RWPE2 (cell line): Measurements from ENCODE around the gene PYGL.
"Not testable (repeated sequence)": the region's sequence is repeated elsewhere in the genome, so short reads cannot be mapped to it uniquely, and the experiment has no call there.

Experiments used
- ATAC-seq: fragments of 200-7000 bp; cut with Tn5 transposase; 3 replicates; pipeline ENCODE4 v1.9.1; 2021; ENCODE audit warnings: low read depth
- DNase-seq: peaks from one replicate; pipeline ENCODE4 v3.0.0-alpha.2; 2020; ENCODE audit warnings: low spot score
- H3K27ac ChIP-seq: fragments of 450-650 bp; 2 replicates; pipeline ENCODE4 v1.5.1; 2017; ENCODE audit warnings: mild to moderate bottlenecking; ENCODE audit not compliant: poor library complexity, severe bottlenecking
- H3K27me3 ChIP-seq: fragments of 250-450 bp; sonication (Bioruptor Pico); 2 replicates; pipeline ENCODE4 v1.5.1; 2021; ENCODE audit warnings: mild to moderate bottlenecking, moderate library complexity; ENCODE audit not compliant: insufficient read depth, poor library complexity, severe bottlenecking
- H3K36me3 ChIP-seq: fragments of 250-450 bp; sonication (Bioruptor Pico); 2 replicates; pipeline ENCODE4 v1.5.1; 2020; ENCODE audit warnings: low read depth, mild to moderate bottlenecking, moderate library complexity
- H3K4me1 ChIP-seq: fragments of 250-450 bp; sonication (Bioruptor Pico); 2 replicates; pipeline ENCODE4 v1.5.1; 2021; ENCODE audit warnings: mild to moderate bottlenecking, moderate library complexity; ENCODE audit not compliant: insufficient read depth, poor library complexity, severe bottlenecking
- H3K4me3 ChIP-seq: fragments of 250-450 bp; sonication (Bioruptor Pico); 2 replicates; pipeline ENCODE4 v1.5.1; 2021; ENCODE audit warnings: mild to moderate bottlenecking, moderate library complexity; ENCODE audit not compliant: severe bottlenecking
- H3K9me3 ChIP-seq: fragments of 250-450 bp; sonication (Bioruptor Pico); 2 replicates; pipeline ENCODE4 v1.5.1; 2021; ENCODE audit warnings: mild to moderate bottlenecking, moderate library complexity; ENCODE audit not compliant: severe bottlenecking
- CTCF ChIP-seq: fragments of 450-650 bp; IDR thresholded peaks from one replicate; pipeline ENCODE4 v1.5.1; 2017; ENCODE audit warnings: mild to moderate bottlenecking, moderate library complexity; ENCODE audit not compliant: poor library complexity, severe bottlenecking

The PYGL gene

DNA sequence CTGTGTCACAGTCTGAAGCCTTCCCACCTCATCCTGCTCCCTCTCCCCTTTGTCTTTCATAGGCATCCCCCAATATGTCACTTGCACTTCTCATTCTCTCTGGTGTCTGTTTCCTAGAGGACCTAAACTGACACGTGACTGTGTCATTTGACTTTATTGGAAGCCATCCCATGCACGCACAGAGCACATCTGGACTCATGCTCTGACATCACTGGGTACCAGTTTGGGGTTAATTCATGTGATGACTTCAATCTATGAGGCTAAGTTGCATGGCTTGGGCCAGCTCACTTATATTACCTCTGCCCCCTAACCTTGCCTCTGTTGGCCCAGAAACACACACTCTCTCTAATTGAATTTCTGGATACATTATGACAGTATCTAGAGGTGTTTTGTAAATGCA lies 21.5 kb downstream of the PYGL start:
- TF ChIP-seq CTCF = no peak
- H3K9me3 ChIP-seq = no peaks in the 10 kb centered on the region
- no peak for DNase-seq

GRCh38 chr14:50920482-50921230 lies 23.6 kb downstream of the PYGL start:
- Histone ChIP-seq H3K36me3 (peaks cover 100% of the 10 kb centered on the region), H3K27ac (peak overlapping the region; percentile 3), H3K27me3 (no peaks in the 10 kb centered on the region), H3K4me1 (no peaks in the 10 kb centered on the region), H3K9me3 (no peaks in the 10 kb centered on the region), H3K4me3 (no peak overlapping the region)
- no peak for TF ChIP-seq CTCF
- DNase-seq = no peak
- peak; percentile 79 for ATAC-seq

More for the DNA sequence above, 21.5 kb downstream of the PYGL start:
- Histone ChIP-seq H3K36me3 (peaks cover 91% of the 10 kb centered on the region), H3K4me1 (no peaks in the 10 kb centered on the region), H3K4me3 (no peak overlapping the region), H3K27ac (no peak overlapping the region), H3K27me3 (no peaks in the 10 kb centered on the region)
- ATAC-seq = no peak

GRCh38 chr14:50919524-50919923 lies 24.8 kb downstream of the PYGL start:
- not testable (repeated sequence) for DNase-seq, H3K27ac ChIP-seq, H3K27me3 ChIP-seq, H3K4me3 ChIP-seq, H3K9me3 ChIP-seq, ATAC-seq, H3K4me1 ChIP-seq
- peaks cover 100% of the 10 kb centered on the region for H3K36me3 ChIP-seq

DNA sequence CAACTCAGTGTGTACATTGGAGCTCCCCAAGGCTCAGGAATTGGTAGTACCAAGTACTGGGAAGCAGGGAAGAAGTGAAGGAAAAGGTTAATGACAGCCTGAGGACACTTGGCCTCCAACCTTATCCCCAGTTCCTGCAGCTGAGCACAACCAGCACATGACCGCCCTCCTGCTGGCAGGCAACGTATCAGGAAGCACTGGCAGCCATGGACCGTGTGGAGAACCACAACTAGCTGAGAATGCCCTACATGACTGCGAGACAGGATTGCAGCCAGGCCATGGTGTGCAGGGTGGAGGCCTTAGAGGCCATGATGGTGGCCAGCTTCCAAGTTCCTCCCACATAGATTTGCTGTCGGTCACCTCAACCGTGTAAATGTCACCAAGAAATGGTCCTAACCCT lies 26.8 kb downstream of the PYGL start:
- no peaks in the 10 kb centered on the region for H3K9me3 ChIP-seq
- no peak overlapping the region for H3K27ac ChIP-seq
- DNase-seq = no peak
- H3K4me3 ChIP-seq = no peak overlapping the region
- TF ChIP-seq CTCF = no peak
- ATAC-seq = no peak
- no peaks in the 10 kb centered on the region for H3K27me3 ChIP-seq
- H3K4me1 ChIP-seq = no peaks in the 10 kb centered on the region
- H3K36me3 ChIP-seq = peaks cover 100% of the 10 kb centered on the region

DNA sequence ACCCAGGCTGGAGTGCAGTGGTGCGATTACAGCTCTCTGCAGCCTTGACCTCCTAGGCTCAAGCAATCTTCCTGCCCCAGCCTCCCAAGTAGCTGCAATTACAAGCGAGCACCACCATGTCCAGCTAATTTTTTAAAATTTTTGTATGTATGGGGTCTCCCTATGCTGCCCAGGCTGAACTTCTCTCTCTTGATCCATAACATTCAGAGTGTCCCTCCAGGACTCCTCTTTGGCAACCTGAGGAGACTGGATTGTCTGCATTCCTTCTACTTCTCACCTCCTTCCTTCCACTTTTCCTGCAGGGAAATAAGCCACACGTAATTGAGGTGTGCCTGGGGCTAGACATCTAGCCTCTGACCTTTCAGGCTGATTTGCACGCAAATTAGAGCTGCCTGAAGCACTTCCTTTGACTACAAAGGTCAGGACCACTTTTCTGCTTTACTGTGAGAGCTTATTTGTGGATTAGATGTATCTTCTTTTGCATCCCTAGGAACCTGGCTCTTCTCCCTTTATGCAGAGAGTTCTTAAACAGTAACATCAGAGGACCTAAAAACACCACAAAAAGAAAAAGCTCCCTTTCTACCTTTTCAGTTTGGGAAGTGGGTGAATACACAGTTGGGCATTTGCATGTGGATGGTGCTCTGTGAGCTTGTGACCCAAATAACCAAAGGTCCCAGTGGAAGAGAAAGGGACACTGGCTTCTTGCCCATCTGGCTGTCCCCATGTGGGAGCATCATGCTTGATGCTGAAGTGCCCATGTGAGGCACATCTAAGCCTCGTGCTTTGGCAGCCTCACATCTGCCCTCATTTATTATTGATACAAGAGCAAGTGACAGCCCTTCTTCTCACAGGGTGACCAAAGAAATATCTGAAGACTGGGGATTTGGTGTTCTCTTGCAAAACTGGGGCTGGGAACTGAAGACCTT lies 33.5 kb downstream of the PYGL start:
- ATAC-seq = no peak

More for the DNA sequence above, 33.5 kb downstream of the PYGL start:
- H3K4me1 ChIP-seq = no peaks in the 10 kb centered on the region
- no peaks in the 10 kb centered on the region for H3K27me3 ChIP-seq
- no peak for TF ChIP-seq CTCF
- no peaks in the 10 kb centered on the region for H3K9me3 ChIP-seq
- H3K4me3 ChIP-seq = no peak overlapping the region
- H3K36me3 ChIP-seq = peaks cover 98% of the 10 kb centered on the region
- no peak overlapping the region for H3K27ac ChIP-seq
- no peak for DNase-seq
